Neural progenitor cell (in vitro differentiated cells): Measurements from ENCODE around the gene HEMGN. TPM values are rescaled to one million over a fixed set of nuclear protein-coding genes. Genes with fewer than 3 reads are reported as not detected.

ENCODE experiments used
- DNase-seq: peaks from one replicate; pipeline ENCODE4 v3.0.0-alpha.2; 2016; ENCODE audit warnings: low spot score
- H2AFZ ChIP-seq: fragments of 200-600 bp; sonication (generic); replicated peaks from 2 replicates; pipeline ENCODE4 v1.6.1; 2016; ENCODE audit warnings: antibody characterized with exemption
- H3F3A ChIP-seq: fragments of 200-600 bp; sonication (generic); 2 replicates; pipeline ENCODE4 v1.6.1; 2016; ENCODE audit warnings: antibody characterized with exemption, low read depth
- H3K27ac ChIP-seq: fragments of 200-600 bp; sonication (generic); 2 replicates; pipeline ENCODE4 v1.5.1; 2016; ENCODE audit warnings: mild to moderate bottlenecking
- H3K27me3 ChIP-seq: fragments of 200-600 bp; sonication (generic); 2 replicates; pipeline ENCODE4 v1.6.1; 2016; ENCODE audit warnings: mild to moderate bottlenecking, moderate library complexity
- H3K36me3 ChIP-seq: fragments of 200-600 bp; sonication (generic); 2 replicates; pipeline ENCODE4 v1.5.1; 2016
- H3K4me1 ChIP-seq: fragments of 200-600 bp; sonication (generic); 2 replicates; pipeline ENCODE4 v1.6.1; 2016; ENCODE audit warnings: mixed run types
- H3K4me2 ChIP-seq: fragments of 200-600 bp; sonication (generic); 2 replicates; pipeline ENCODE4 v1.6.1; 2016
- H3K4me3 ChIP-seq: fragments of 200-600 bp; sonication (generic); 2 replicates; pipeline ENCODE4 v1.5.1; 2016
- H3K79me2 ChIP-seq: fragments of 200-600 bp; sonication (generic); 2 replicates; pipeline ENCODE4 v1.6.1; 2016; ENCODE audit warnings: low read depth
- H3K9ac ChIP-seq: fragments of 200-600 bp; sonication (generic); 2 replicates; pipeline ENCODE4 v1.6.1; 2016
- H3K9me3 ChIP-seq: fragments of 200-600 bp; sonication (generic); 2 replicates; pipeline ENCODE4 v1.5.1; 2016; ENCODE audit warnings: low read depth
- H4K20me1 ChIP-seq: fragments of 200-600 bp; sonication (generic); 2 replicates; pipeline ENCODE4 v1.6.1; 2016; ENCODE audit warnings: low read depth
- H3K27ac Mint-ChIP-seq: 3 replicates; pipeline ENCODE4 v1.8.0; 2021; ENCODE audit warnings: mixed read lengths
- H3K27me3 Mint-ChIP-seq: 2 replicates; pipeline ENCODE4 v1.8.0; 2022; ENCODE audit warnings: low read depth, mild to moderate bottlenecking, inconsistent platforms, moderate library complexity, mixed read lengths; ENCODE audit not compliant: insufficient read depth
- H3K36me3 Mint-ChIP-seq: 3 replicates; pipeline ENCODE4 v1.8.0; 2021; ENCODE audit warnings: mixed read lengths
- H3K4me1 Mint-ChIP-seq: 3 replicates; pipeline ENCODE4 v1.8.0; 2021; ENCODE audit warnings: mixed read lengths
- H3K4me3 Mint-ChIP-seq: 3 replicates; pipeline ENCODE4 v1.8.0; 2021; ENCODE audit warnings: mild to moderate bottlenecking, moderate library complexity, mixed read lengths
- H3K9me3 Mint-ChIP-seq: 3 replicates; pipeline ENCODE4 v1.8.0; 2020; ENCODE audit warnings: mixed read lengths
- CTCF ChIP-seq: fragments of 200-600 bp; sonication (generic); IDR thresholded peaks from 2 replicates; pipeline ENCODE4 v1.5.1; 2017; ENCODE audit warnings: antibody characterized with exemption, mild to moderate bottlenecking
- EZH2 ChIP-seq: fragments of 200-600 bp; sonication (generic); IDR thresholded peaks from 2 replicates; pipeline ENCODE4 v1.6.1; 2017; ENCODE audit warnings: antibody characterized with exemption, mild to moderate bottlenecking, moderate library complexity
- EZH2phosphoT487 ChIP-seq: fragments of 200-600 bp; sonication (generic); IDR thresholded peaks from 2 replicates; pipeline ENCODE4 v1.6.1; 2017; ENCODE audit warnings: antibody characterized with exemption
- total RNA-seq: library from RNA; depleted of rRNA; stranded (reverse); fragments of >200 nt; gene quantifications from 2 replicates; pipeline ENCODE4 v1.2.3, GENCODE V29; 2015; ENCODE audit warnings: low replicate concordance

The HEMGN gene, protein sequence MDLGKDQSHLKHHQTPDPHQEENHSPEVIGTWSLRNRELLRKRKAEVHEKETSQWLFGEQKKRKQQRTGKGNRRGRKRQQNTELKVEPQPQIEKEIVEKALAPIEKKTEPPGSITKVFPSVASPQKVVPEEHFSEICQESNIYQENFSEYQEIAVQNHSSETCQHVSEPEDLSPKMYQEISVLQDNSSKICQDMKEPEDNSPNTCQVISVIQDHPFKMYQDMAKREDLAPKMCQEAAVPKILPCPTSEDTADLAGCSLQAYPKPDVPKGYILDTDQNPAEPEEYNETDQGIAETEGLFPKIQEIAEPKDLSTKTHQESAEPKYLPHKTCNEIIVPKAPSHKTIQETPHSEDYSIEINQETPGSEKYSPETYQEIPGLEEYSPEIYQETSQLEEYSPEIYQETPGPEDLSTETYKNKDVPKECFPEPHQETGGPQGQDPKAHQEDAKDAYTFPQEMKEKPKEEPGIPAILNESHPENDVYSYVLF
- total RNA-seq: not detected in 2 replicates

GRCh38 chr9:97938081-97938644, at the start of gene HEMGN:
Gene HEMGN, minus strand, starts transcription at chr9:97938172. Its CDS starts 36 bp downstream, at chr9:97938136.
- no peak within 1 kb of the TSS for H2AFZ ChIP-seq
- H3K27me3 ChIP-seq: peaks cover 100% of the 10 kb centered on the region
- Mint-ChIP-seq H3K36me3 (no peaks in the 10 kb centered on the region), H3K27ac (no peak within 1 kb of the TSS), H3K9me3 (no peaks in the 10 kb centered on the region), H3K4me1 (no peaks in the 10 kb centered on the region), H3K4me3 (no peak within 1 kb of the TSS), H3K27me3 (peaks cover 34% of the 10 kb centered on the region)
- H3K4me3 ChIP-seq: no peak within 1 kb of the TSS
- no peaks in the 10 kb centered on the region for H3K36me3 ChIP-seq
- H3F3A ChIP-seq: no peaks in the 10 kb centered on the region
- H3K9ac ChIP-seq: no peak within 1 kb of the TSS
- H4K20me1 ChIP-seq: no peaks in the 10 kb centered on the region
- no peaks in the 10 kb centered on the region for H3K4me1 ChIP-seq
- no peak for TF ChIP-seq CTCF
- TF ChIP-seq EZH2phosphoT487: no peak
- no peak for TF ChIP-seq EZH2
- H3K79me2 ChIP-seq: no peaks in the 10 kb centered on the region
- no peak for DNase-seq
- no peaks in the 10 kb centered on the region for H3K9me3 ChIP-seq
- no peak within 1 kb of the TSS for H3K4me2 ChIP-seq
- no peak within 1 kb of the TSS for H3K27ac ChIP-seq

GRCh38 chr9:97987487-97987886, 49.5 kb upstream of the HEMGN start:
- H3K4me2 ChIP-seq: no peak overlapping the region
- H3K36me3 Mint-ChIP-seq: peaks cover 14% of the 10 kb centered on the region
- H3F3A ChIP-seq: peaks cover 6% of the 10 kb centered on the region
- H3K4me3 ChIP-seq: no peak overlapping the region
- no peaks in the 10 kb centered on the region for H3K9me3 Mint-ChIP-seq
- H3K4me1 Mint-ChIP-seq: peaks cover 25% of the 10 kb centered on the region
- H3K27me3 Mint-ChIP-seq: no peaks in the 10 kb centered on the region
- no peak for DNase-seq
- H2AFZ ChIP-seq: no peak overlapping the region
- peaks cover 32% of the 10 kb centered on the region for H3K27me3 ChIP-seq
- TF ChIP-seq CTCF (no peak), EZH2phosphoT487 (no peak), EZH2 (no peak)
- no peak overlapping the region for H3K4me3 Mint-ChIP-seq
- H3K27ac Mint-ChIP-seq: no peak overlapping the region
- H4K20me1 ChIP-seq: peaks cover 73% of the 10 kb centered on the region
- H3K4me1 ChIP-seq: no peaks in the 10 kb centered on the region
- H3K9ac ChIP-seq: no peak overlapping the region
- H3K79me2 ChIP-seq: peaks cover 93% of the 10 kb centered on the region
- H3K9me3 ChIP-seq: no peaks in the 10 kb centered on the region
- no peak overlapping the region for H3K27ac ChIP-seq
- no peaks in the 10 kb centered on the region for H3K36me3 ChIP-seq

DNA sequence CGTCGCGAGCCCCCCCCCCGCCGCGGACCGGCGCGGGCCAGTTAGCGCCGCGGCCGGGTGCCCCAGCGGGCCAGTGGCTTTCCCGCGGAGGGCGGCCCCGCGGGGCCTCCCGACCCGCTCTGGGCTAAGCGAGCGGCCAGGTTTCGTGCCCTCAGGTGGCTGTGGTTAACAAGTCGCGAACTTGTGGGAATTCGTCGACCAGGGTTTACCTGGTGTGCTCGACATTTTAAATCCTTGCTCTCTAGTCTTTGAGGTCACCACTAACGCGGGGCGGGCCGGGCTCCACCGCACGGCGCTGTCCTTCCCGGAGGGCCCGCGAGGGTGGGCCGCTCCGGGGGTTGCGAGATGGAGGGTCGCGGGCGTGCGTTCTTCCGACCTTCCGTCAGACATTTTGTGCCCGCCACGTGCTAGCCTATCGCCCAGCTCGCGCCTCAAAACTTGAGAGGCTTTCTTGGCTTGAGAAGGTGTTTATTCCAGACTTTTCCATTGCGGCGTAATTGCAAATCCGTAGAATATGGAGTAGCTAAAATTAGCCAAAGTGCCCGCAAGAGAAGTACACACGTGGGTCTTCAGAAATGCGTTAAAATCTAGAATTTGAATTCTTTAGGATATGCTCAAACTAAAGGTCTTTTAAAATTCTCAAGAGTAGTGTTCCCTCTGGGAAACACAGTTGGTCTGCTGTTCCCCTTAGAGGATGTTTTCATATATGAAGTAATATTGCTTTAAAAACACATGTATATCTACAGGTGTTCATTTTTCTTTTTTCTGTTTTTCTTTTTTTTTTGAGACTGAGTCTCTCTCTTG, 47.3 kb upstream of the HEMGN start:
- peak; percentile 57 for TF ChIP-seq EZH2
- no peak for TF ChIP-seq CTCF
- TF ChIP-seq EZH2phosphoT487: peak; percentile 36
- Histone ChIP-seq H3K9ac (no peak overlapping the region), H3F3A (peaks cover 18% of the 10 kb centered on the region), H2AFZ (peak overlapping the region; percentile 70), H4K20me1 (peaks cover 65% of the 10 kb centered on the region), H3K27ac (no peak overlapping the region), H3K9me3 (no peaks in the 10 kb centered on the region), H3K79me2 (peaks cover 71% of the 10 kb centered on the region), H3K4me1 (peaks cover 7% of the 10 kb centered on the region), H3K36me3 (no peaks in the 10 kb centered on the region), H3K4me3 (peak overlapping the region; percentile 96), H3K27me3 (peaks cover 54% of the 10 kb centered on the region), H3K4me2 (peak overlapping the region; percentile 83)
- Mint-ChIP-seq H3K27ac (peak overlapping the region; percentile 74), H3K27me3 (peaks cover 5% of the 10 kb centered on the region), H3K9me3 (no peaks in the 10 kb centered on the region), H3K36me3 (peaks cover 12% of the 10 kb centered on the region), H3K4me3 (peak overlapping the region; percentile 85), H3K4me1 (peaks cover 43% of the 10 kb centered on the region)
- peak; percentile 36 for DNase-seq
